Measurements from ENCODE around the gene TIGIT.
"Not testable (repeated sequence)": the region's sequence is repeated elsewhere in the genome, so short reads cannot be mapped to it uniquely, and the experiment has no call there.

TIGIT gene

DNA sequence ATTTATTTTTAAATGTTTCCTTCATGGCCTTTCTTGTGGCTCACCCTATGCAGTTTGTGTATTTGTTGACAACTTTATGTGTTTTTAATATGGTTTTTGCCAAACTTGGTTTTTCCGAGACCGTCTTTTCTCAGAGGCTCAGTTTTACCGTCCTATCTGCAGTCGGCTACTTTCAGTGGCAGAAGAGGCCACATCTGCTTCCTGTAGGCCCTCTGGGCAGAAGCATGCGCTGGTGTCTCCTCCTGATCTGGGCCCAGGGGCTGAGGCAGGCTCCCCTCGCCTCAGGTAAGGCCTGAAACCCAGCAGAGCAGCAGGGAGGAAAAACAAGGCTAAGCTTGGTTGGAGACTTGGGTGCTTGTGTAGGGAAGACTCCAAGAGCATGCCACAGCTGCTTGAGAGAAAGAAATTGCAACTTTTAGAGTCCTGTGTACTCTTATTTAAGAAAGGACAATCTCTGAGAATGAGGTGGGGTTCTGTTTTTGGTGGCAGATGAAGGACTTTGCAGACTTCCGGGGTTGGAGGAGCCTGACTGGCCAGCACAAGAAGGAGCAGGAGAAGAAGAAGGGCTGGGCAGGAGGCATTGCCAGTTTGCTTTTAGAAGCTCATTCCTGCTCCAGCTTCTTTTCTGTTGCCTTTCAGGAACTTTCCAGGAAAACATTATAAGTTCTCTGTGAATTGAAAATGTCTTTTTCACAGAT lies at the start of gene TIGIT:
Gene TIGIT, plus strand, starts transcription at position 191 of the 698 bp plus-strand sequence. Its CDS starts 34 bp downstream, at position 225.
- DNase-seq, result no peak

- DNase-seq, result no peak
Measured at GRCh38 chr3:114252954-114253353, 40.9 kb upstream of the TIGIT start.

- no peak for DNase-seq
Measured at GRCh38 chr3:114253505-114253904, 40.3 kb upstream of the TIGIT start.

GRCh38 chr3:114259566-114259965 lies 34.3 kb upstream of the TIGIT start:
- DNase-seq, result no peak

DNA sequence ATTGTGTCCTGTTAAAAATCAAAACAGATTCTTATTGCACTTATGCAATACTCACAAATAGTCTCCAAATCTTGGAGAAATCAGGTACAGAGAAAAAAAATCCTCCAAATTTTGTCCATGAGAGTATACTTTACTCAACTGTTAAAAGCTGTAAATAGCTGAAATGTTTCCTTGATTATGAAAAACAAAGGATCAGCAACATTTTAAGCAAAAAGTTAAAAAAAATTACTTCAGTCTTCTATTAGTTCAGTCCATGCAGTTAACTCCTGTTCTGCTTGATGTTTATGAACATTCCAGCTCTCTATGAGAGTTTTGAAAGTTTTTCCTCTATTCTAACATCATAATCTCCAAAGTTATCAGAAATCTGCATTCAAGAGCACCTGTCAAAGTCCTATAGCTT lies 33.7 kb upstream of the TIGIT start:
- DNase-seq, result no peak

DNA sequence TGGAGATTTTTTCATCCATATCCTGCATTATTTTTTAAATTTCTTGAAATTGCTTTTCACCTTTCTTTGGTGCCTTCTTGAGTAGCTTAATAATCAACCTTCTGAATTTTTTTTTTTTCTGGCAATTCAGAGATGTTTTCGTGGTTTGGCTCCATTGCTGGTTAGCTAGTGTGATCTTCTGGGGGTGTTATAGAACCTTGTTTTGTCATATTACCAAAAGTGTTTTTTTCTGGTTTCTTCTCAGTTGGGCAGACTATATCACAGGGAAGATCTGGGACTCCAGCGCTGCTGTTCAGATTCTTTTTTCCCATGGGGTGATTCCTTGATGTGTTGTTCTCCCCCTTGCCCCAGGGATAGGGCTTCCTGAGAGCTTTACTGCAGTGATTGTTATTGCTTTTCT lies 23.8 kb upstream of the TIGIT start:
- no peak for DNase-seq

GRCh38 chr3:114272271-114272670 lies 21.6 kb upstream of the TIGIT start:
- no peak for DNase-seq

GRCh38 chr3:114274929-114275328 lies 18.9 kb upstream of the TIGIT start:
- DNase-seq, result no peak

DNA sequence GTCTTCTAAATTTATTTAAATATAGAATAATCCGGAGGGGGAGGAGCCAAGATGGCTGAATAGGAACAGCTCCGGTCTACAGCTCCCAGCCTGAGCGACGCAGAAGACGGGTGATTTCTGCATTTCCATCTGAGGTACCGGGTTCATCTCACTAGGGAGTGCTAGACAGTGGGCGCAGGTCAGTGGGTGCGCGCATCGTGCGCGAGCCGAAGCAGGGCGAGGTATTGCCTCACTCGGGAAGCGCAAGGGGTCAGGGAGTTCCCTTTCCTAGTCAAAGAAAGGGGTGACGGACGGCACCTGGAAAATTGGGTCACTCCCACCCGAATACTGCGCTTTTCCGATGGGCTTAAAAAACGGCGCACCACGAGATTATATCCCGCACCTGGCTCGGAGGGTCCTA lies 17.0 kb upstream of the TIGIT start:
- DNase-seq, result not testable (repeated sequence)

DNA sequence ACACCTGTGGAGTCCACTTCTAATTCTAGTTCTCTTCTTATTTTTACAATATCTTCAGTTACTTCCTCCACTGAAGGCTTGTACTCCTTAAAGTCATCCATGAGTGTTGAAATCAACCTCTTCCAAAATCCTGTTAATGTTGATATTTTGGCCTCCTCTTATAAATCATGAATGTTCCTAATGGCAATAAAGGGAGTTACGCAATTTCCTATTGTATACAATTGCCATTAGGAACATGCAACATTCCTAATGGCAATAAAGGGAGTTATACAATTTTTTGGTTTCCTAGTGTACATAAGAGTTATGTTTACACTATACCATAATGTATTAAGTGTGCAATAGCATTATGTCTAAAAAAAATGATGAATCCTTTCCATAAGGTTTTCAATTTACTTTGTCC lies 9.2 kb upstream of the TIGIT start:
- no peak for DNase-seq

- DNase-seq, result no peak
Measured at GRCh38 chr3:114285648-114286230, 8.1 kb upstream of the TIGIT start.

GRCh38 chr3:114286266-114286665 lies 7.6 kb upstream of the TIGIT start:
- DNase-seq, result no peak

DNA sequence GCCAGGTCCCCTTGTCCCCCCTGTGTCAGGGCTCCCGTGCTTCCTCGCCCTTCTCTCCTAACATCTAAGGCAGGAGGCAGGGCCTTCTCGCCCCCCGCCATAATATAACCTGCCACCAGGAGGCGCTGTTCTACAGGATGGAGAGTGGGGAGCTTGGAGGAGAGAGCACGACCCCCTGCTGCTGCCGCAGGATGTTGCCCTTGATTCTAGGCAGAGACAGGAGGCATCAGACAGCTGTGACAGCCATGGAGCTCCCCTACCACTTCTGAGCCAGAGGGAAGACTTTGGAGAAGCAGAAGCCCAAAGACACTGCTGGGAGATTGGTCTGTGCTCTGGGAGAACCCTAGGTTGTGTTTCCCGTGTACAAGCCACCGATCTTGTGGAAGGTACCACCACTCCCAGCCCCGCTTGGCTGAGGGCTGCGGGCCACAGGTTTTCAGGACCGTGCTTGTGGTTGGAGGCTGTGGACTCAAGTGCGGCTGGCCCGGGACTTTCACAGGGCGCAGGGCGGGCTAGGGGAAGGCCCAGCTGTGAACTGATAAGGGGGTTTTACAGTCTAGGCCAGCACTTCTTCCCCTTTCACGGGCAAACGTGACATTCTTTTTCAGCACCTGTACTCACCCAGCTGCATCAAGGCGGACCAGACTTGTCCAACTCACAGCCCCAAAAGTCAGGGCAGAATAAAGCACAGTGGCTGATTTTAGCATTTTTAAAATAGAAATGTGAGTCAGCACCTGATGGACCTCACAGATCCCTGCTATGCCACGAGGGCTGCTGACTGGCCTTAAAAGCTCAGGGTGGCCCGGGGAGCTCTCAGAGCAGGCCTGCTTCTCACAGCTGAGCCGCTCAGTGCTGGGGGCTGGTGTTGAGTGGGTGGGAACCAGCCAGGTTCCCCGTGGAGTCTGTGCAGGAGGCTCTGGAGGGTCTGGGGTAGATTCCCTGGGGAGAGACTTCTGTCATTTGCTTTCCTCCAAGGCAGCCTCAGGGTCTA lies 2.6 kb upstream of the TIGIT start:
- peak; percentile 9 for DNase-seq

DNA sequence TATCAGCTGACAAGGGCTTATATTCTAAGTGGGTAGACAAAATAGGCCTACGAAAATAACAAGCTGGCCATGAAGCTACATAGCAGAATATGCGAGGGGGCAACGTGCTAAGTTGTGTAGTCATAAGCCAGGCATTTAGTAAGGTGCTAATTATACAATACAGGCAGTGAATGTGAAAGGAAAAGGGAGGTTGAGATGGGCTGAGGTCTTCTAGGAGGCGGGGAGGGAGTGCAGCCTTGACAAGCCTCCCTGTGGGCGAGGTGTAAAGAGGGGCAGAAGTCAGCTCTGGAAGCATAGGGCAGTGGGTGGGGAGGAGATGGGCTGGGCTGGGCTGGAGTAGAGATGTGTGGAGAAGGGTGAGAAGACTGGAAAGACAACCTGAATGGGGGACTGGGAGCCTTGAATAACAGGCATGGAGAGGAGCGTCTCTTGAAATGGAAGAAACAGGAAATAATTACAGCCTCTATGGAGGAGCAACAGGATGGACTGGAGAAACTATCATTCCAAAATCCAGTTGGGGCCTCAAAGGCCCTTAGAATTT lies 1.2 kb downstream of the TIGIT start:
- DNase-seq, result no peak

GRCh38 chr3:114295946-114296345 lies 2.1 kb downstream of the TIGIT start:
- DNase-seq, result no peak

GRCh38 chr3:114299421-114299820 lies 5.6 kb downstream of the TIGIT start:
- DNase-seq, result no peak

DNA sequence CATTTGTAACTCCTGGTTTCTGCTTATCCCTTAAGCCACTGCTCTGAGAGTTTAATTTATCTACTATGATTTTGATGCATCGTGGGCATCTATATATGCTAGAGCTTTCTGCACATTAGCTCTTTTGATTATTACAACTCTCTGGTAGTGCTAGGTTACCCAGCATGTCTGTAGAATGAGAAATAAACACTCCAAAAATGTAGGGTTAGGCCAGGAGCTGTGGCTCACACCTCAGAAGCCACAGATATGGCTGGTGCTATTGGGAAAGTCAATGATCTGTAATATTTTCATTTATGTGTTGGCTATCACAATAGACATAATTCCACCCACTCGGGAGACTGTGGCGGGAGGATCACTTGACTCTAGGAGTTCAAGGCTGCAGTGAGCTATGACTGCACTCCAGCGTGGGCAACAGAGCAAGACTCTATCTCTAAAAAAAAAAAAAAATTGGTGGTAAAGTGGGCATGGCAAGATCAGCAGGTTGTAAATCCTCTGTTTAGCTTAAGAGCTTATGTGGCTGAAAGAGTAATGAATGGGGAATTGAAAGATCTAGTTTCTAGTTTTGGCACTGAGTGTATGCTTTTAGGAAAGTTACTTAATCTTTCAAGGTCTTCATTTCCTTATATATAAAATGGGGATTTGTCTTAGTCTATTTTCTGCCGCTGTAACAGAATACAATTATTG lies 6.3 kb downstream of the TIGIT start:
- no peak for DNase-seq

DNA sequence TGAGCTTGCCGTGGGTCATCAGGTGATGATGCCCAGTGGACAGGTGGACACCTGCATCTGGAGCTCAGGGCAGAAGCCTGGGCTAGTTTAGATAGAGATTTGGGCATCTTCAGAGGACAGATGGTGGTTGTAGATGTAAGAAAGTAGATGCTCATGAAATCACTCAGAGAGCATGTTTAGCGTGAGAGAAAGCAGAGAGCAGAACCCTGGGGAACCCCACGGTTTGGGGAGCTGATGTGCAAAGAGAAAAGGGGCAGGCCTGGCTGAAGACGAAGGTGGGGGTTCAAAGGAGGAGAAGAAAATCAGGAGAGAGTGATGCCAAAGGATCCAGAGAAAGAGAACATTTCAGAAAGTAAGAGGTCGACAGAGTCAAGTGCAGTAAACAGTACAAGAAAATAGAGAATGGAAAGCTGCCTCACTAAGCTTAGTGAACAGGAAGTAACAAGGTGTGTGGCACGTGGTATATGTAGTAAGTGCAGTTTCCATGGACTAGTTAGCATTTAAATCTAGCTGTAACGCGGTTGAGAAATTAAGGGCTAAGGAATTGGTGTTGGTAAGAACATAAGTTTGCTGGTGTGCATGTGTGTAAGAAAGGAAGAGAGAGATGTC lies 13.5 kb downstream of the TIGIT start:
- no peak for DNase-seq

- no peak for DNase-seq
Measured at GRCh38 chr3:114307832-114308231, 14.0 kb downstream of the TIGIT start.

- no peak for DNase-seq
Measured at GRCh38 chr3:114308377-114308776, 14.5 kb downstream of the TIGIT start.

DNA sequence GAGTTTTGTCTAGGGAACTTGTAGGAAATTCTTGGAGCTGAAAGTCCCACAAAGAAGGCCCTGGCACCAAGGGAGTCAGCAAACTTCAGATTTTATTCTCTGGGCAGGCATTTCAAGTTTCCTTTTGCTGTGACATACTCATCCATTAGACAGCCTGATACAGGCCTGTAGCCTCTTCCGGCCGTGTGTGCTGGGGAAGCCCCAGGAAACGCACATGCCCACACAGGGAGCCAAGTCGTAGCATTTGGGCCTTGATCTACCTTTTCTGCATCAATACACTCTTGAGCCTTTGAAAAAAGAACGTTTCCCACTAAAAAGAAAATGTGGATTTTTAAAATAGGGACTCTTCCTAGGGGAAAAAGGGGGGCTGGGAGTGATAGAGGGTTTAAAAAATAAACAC lies 15.0 kb downstream of the TIGIT start:
- DNase-seq, result no peak

- DNase-seq, result no peak
Measured at GRCh38 chr3:114310695-114311094, 16.9 kb downstream of the TIGIT start.
